Hematopoietic multipotent progenitor cell treated with erythropoietin and hydrocortisone succinate and interleukin-3 and kit ligand, for 8 days (in vitro differentiated cells): Measurements from ENCODE around the gene MPP2.
"Not testable (repeated sequence)": the region's sequence is repeated elsewhere in the genome, so short reads cannot be mapped to it uniquely, and the experiment has no call there.

Experiments
- DNase-seq: peaks from one replicate; pipeline ENCODE4 v3.0.0-alpha.2; 2015

Gene MPP2

GRCh38 chr17:43842975-43843325 is 64.4 kb downstream of the MPP2 start:
- no peak for DNase-seq

GRCh38 chr17:43842091-43842974 is 65.0 kb downstream of the MPP2 start:
- not testable (repeated sequence) for DNase-seq

GRCh38 chr17:43841282-43841681 is 66.1 kb downstream of the MPP2 start:
- DNase-seq, result no peak

- DNase-seq, result peak; percentile 16
Observed at GRCh38 chr17:43840814-43841213, 66.5 kb downstream of the MPP2 start.

- no peak for DNase-seq
Observed at GRCh38 chr17:43839670-43840108, 67.6 kb downstream of the MPP2 start.

- DNase-seq, result no peak
Observed at GRCh38 chr17:43834106-43834505, 73.2 kb downstream of the MPP2 start.

GRCh38 chr17:43832976-43833829 is 74.1 kb downstream of the MPP2 start, which contains the start of gene MPP3:
Gene MPP3 (minus strand): TSS chr17:43833146. CDS start chr17:43831906, 1,240 bp downstream.
- DNase-seq, result peak; percentile 58

GRCh38 chr17:43832168-43832975 is 75.0 kb downstream of the MPP2 start:
- no peak for DNase-seq

- DNase-seq, result no peak
Observed at GRCh38 chr17:43831633-43832032, 75.7 kb downstream of the MPP2 start.

GRCh38 chr17:43830510-43831140 is 76.7 kb downstream of the MPP2 start:
- DNase-seq, result no peak

GRCh38 chr17:43829738-43830137 is 77.6 kb downstream of the MPP2 start:
- no peak for DNase-seq

GRCh38 chr17:43827596-43827995 is 79.7 kb downstream of the MPP2 start:
- no peak for DNase-seq

- DNase-seq, result no peak
Observed at GRCh38 chr17:43826206-43826605, 81.1 kb downstream of the MPP2 start.

- no peak for DNase-seq
Observed at GRCh38 chr17:43825567-43825966, 81.8 kb downstream of the MPP2 start.
